GM18868 (cell line): ENCODE data around the gene PHYH.
"Not testable (repeated sequence)": the region's sequence is repeated elsewhere in the genome, so short reads cannot be mapped to it uniquely, and the experiment has no call there.

Experiments
- ATAC-seq: cut with Tn5 transposase; IDR thresholded peaks from one replicate; pipeline ENCODE4 v1.9.1; 2021; ENCODE audit warnings: mild to moderate bottlenecking, moderate library complexity; ENCODE audit not compliant: unreplicated experiment

Gene PHYH

GRCh38 chr10:13276146-13276545 is 23.7 kb downstream of the PHYH start:
- ATAC-seq = not testable (repeated sequence)

- ATAC-seq = no peak
Observed at GRCh38 chr10:13272164-13272571, 27.7 kb downstream of the PHYH start.

GRCh38 chr10:13271552-13272163 is 28.2 kb downstream of the PHYH start:
- ATAC-seq = peak; percentile 40

GRCh38 chr10:13270877-13271551 is 28.9 kb downstream of the PHYH start:
- ATAC-seq = no peak

- no peak for ATAC-seq
Observed at GRCh38 chr10:13268841-13269240, 31.0 kb downstream of the PHYH start.

- ATAC-seq = no peak
Observed at GRCh38 chr10:13268310-13268709, 31.6 kb downstream of the PHYH start.

GRCh38 chr10:13263591-13263990 is 36.3 kb downstream of the PHYH start:
- ATAC-seq = no peak

GRCh38 chr10:13262433-13262832 is 37.4 kb downstream of the PHYH start:
- no peak for ATAC-seq

GRCh38 chr10:13257621-13258140 is 42.2 kb downstream of the PHYH start:
- ATAC-seq = no peak

- no peak for ATAC-seq
Observed at GRCh38 chr10:13256627-13257026, 43.2 kb downstream of the PHYH start.

GRCh38 chr10:13253726-13254125 is 46.1 kb downstream of the PHYH start:
- no peak for ATAC-seq

- ATAC-seq = no peak
Observed at GRCh38 chr10:13247784-13248183, 52.1 kb downstream of the PHYH start.

- no peak for ATAC-seq
Observed at GRCh38 chr10:13247246-13247645, 52.6 kb downstream of the PHYH start.

GRCh38 chr10:13242260-13242659 is 57.6 kb downstream of the PHYH start:
- ATAC-seq = not testable (repeated sequence)

- ATAC-seq = no peak
Observed at GRCh38 chr10:13241613-13242012, 58.3 kb downstream of the PHYH start.

GRCh38 chr10:13239923-13240322 is 59.9 kb downstream of the PHYH start:
- ATAC-seq = no peak

- no peak for ATAC-seq
Observed at GRCh38 chr10:13238271-13239077, 61.4 kb downstream of the PHYH start.

GRCh38 chr10:13236638-13237037 is 63.2 kb downstream of the PHYH start:
- ATAC-seq = no peak

- not testable (repeated sequence) for ATAC-seq
Observed at GRCh38 chr10:13234736-13235135, 65.1 kb downstream of the PHYH start.

- ATAC-seq = no peak
Observed at GRCh38 chr10:13234172-13234571, 65.7 kb downstream of the PHYH start, which contains the start of gene UCMA. TSS of gene UCMA (minus strand) at chr10:13234374. CDS start at chr10:13234258, 116 bp downstream.

GRCh38 chr10:13233358-13233757 is 66.5 kb downstream of the PHYH start:
- ATAC-seq = no peak

GRCh38 chr10:13231808-13232207 is 68.1 kb downstream of the PHYH start:
- ATAC-seq = no peak
